Sigmoid colon (tissue), 7 donors: ENCODE results near the gene REG3A. TPM values are rescaled to one million over a fixed set of nuclear protein-coding genes. Genes with fewer than 3 reads are reported as not detected.

ENCODE experiments used
- DNase-seq: peaks from one replicate; pipeline ENCODE4 v3.0.0-alpha.2; 2019
- H3K27ac ChIP-seq, 4 donors: fragments of 200-600 bp; sonication (generic); one replicate each; pipeline ENCODE4 v1.5.1; 2016 to 2019; ENCODE audit warnings: mild to moderate bottlenecking in 1 of 4
- H3K27me3 ChIP-seq, 3 donors: fragments of 200-600 bp; sonication (generic); one replicate each; pipeline ENCODE4 v1.5.1; 2019; ENCODE audit warnings: mild to moderate bottlenecking in 1 of 3
- H3K36me3 ChIP-seq, 4 donors: fragments of 200-600 bp; sonication (generic); one replicate each; pipeline ENCODE4 v1.5.1; 2016 to 2019
- H3K4me1 ChIP-seq, 4 donors: fragments of 200-600 bp; sonication (generic); one replicate each; pipeline ENCODE4 v1.5.1; 2017 to 2019
- H3K4me3 ChIP-seq, 4 donors: fragments of 200-600 bp; sonication (generic); one replicate each; pipeline ENCODE4 v1.5.1; 2017 to 2019; ENCODE audit warnings: mild to moderate bottlenecking in 2 of 4, moderate library complexity in 1 of 4
- H3K9me3 ChIP-seq, 4 donors: fragments of 200-600 bp in 3 of 4; sonication (generic) in 3 of 4; one replicate each; pipeline versions ENCODE4 v1.5.1 to v1.6.1; 2013 to 2019
- CTCF ChIP-seq, 4 experiments: fragments of 450-650 bp in 3 of 4; fragments of 200-600 bp in 1 of 4; IDR thresholded peaks; one replicate each; pipeline ENCODE4 v1.5.1; 2016 to 2019; ENCODE audit warnings: antibody characterized with exemption in 4 of 4, mild to moderate bottlenecking in 3 of 4, moderate library complexity in 2 of 4
- EP300 ChIP-seq, 4 donors: sonication (generic); formaldehyde crosslinking; IDR thresholded peaks; one replicate each; pipeline ENCODE4 v1.6.1; 2017; ENCODE audit warnings: antibody characterized with exemption in 4 of 4
- POLR2A ChIP-seq, 2 donors: fragments of 450-650 bp; IDR thresholded peaks; one replicate each; pipeline ENCODE4 v1.6.1; 2016; ENCODE audit warnings: antibody characterized with exemption in 2 of 2, mild to moderate bottlenecking in 2 of 2, moderate library complexity in 2 of 2
- POLR2AphosphoS5 ChIP-seq, 4 donors: sonication (generic); formaldehyde crosslinking; IDR thresholded peaks; one replicate each; pipeline ENCODE4 v1.6.1; 2017; ENCODE audit warnings: antibody characterized with exemption in 4 of 4
- whole genome bisulfite sequencing, 2 donors: extraction: QIAGEN DNeasy Blood & Tissue Kit; methylation state at CpG; one replicate each; pipeline ENCODE4 v1.1.7; 2013; 5-methylcytosine and 5-hydroxymethylcytosine counted together
- intact Hi-C: fragments of 100-400 bp; cut with DNase I; formaldehyde crosslinking; loops from one replicate; pipeline ENCODE4 v1.15.1; 2023
- polyA plus RNA-seq, 3 donors: library from polyadenylated mRNA; stranded (reverse); fragments of 200-250 nt; gene quantifications; one replicate each; pipeline ENCODE4 v1.2.3, GENCODE V29; 2013
- total RNA-seq, 4 donors: library from RNA; depleted of rRNA; stranded (reverse); fragments of >200 nt; gene quantifications; one replicate each; pipeline ENCODE4 v1.1.0, GENCODE V29; 2016
- donor health status: healthy with polysubstance abuse.
- donor health status: Bipolar disorder and iron deficiency.
- donor health status: healthy.

The REG3A gene
- total and polyA plus RNA-seq, 7 donors, result 3.2 to 27.7 TPM; not detected in 5

GRCh38 chr2:79171348-79171958 lies 11.9 kb upstream of the REG3A start:
- DNase-seq, result no peak
- Histone ChIP-seq H3K9me3 (no peaks in the 10 kb centered on the region), H3K4me1 (no peaks in the 10 kb centered on the region), H3K36me3 (no peaks in the 10 kb centered on the region), H3K4me3 (no peak overlapping the region), H3K27me3 (no peaks in the 10 kb centered on the region), H3K27ac (no peak overlapping the region)
- TF ChIP-seq POLR2A (IDR thresholded peaks at IDR 0.05) (no peak), POLR2AphosphoS5 (IDR thresholded peaks at IDR 0.05) (no peak)
- 49 to 80% methylated on average over 2 of the region's 2 CpGs for WGBS, 2 donors
- intact Hi-C loops, result no loop called here

- H3K4me1 ChIP-seq, result no peaks in the 10 kb centered on the region
- no peaks in the 10 kb centered on the region for H3K9me3 ChIP-seq
- H3K27ac ChIP-seq, result no peak overlapping the region
- TF ChIP-seq POLR2AphosphoS5 (IDR thresholded peaks at IDR 0.05), result no peak
- no peak for TF ChIP-seq EP300 (IDR thresholded peaks at IDR 0.05)
- no peak for TF ChIP-seq CTCF (IDR thresholded peaks at IDR 0.05)
- no peak for TF ChIP-seq POLR2A (IDR thresholded peaks at IDR 0.05)
- no peaks in the 10 kb centered on the region for H3K36me3 ChIP-seq
- H3K4me3 ChIP-seq, result no peak overlapping the region
- DNase-seq, result no peak
- H3K27me3 ChIP-seq, result no peaks in the 10 kb centered on the region
- 95 to 99% methylated on average over 1 of the region's 1 CpG for WGBS, 2 donors
- intact Hi-C loops, result no loop called here
Observed at GRCh38 chr2:79162801-79163200, 3.2 kb upstream of the REG3A start.

- no peaks in the 10 kb centered on the region for H3K4me1 ChIP-seq
- H3K27me3 ChIP-seq, result no peaks in the 10 kb centered on the region
- no peak overlapping the region for H3K27ac ChIP-seq
- no peaks in the 10 kb centered on the region for H3K36me3 ChIP-seq
- no peak for DNase-seq
- no peak overlapping the region for H3K4me3 ChIP-seq
- intact Hi-C loops, result no loop called here
- TF ChIP-seq EP300 (IDR thresholded peaks at IDR 0.05) (no peak), CTCF (IDR thresholded peaks at IDR 0.05) (no peak), POLR2A (IDR thresholded peaks at IDR 0.05) (no peak), POLR2AphosphoS5 (IDR thresholded peaks at IDR 0.05) (no peak)
- 19 to 60% methylated on average over 2 of the region's 2 CpGs for WGBS, 2 donors
- no peaks in the 10 kb centered on the region for H3K9me3 ChIP-seq
Observed at GRCh38 chr2:79162132-79162531, 2.6 kb upstream of the REG3A start.

- H3K4me3 ChIP-seq, result no peak overlapping the region
- H3K9me3 ChIP-seq, result peaks cover 0 to 4% (median 0%) of the 10 kb centered on the region in 4 donors
- H3K27ac ChIP-seq, result no peak overlapping the region
- H3K4me1 ChIP-seq, result no peaks in the 10 kb centered on the region
- intact Hi-C loops, result no loop called here
- H3K36me3 ChIP-seq, result no peaks in the 10 kb centered on the region
- TF ChIP-seq EP300 (IDR thresholded peaks at IDR 0.05) (no peak), POLR2A (IDR thresholded peaks at IDR 0.05) (no peak), CTCF (IDR thresholded peaks at IDR 0.05) (no peak), POLR2AphosphoS5 (IDR thresholded peaks at IDR 0.05) (no peak)
- 67 to 81% methylated on average over 2 of the region's 2 CpGs for WGBS, 2 donors
- DNase-seq, result no peak
- H3K27me3 ChIP-seq, result no peaks in the 10 kb centered on the region
Observed at GRCh38 chr2:79159030-79159429, 523 bp downstream of the REG3A start.

GRCh38 chr2:79155826-79156476 lies 3.6 kb downstream of the REG3A start:
- intact Hi-C loops, result no loop called here

More at GRCh38 chr2:79155826-79156476, 3.6 kb downstream of the REG3A start:
- 90 to 95% methylated on average over 2 of the region's 2 CpGs for WGBS, 2 donors
- Histone ChIP-seq H3K27ac (no peak overlapping the region), H3K36me3 (no peaks in the 10 kb centered on the region), H3K9me3 (peaks cover 0 to 4% (median 0%) of the 10 kb centered on the region in 4 donors), H3K4me3 (no peak overlapping the region), H3K27me3 (no peaks in the 10 kb centered on the region), H3K4me1 (no peaks in the 10 kb centered on the region)
- TF ChIP-seq POLR2AphosphoS5 (IDR thresholded peaks at IDR 0.05) (no peak), CTCF (IDR thresholded peaks at IDR 0.05) (no peak), EP300 (IDR thresholded peaks at IDR 0.05) (no peak), POLR2A (IDR thresholded peaks at IDR 0.05) (no peak)
- DNase-seq, result no peak
